Measurements from ENCODE around the gene NSDHL.
"Not testable (repeated sequence)": the region's sequence is repeated elsewhere in the genome, so short reads cannot be mapped to it uniquely, and the experiment has no call there.

Gene NSDHL

DNA sequence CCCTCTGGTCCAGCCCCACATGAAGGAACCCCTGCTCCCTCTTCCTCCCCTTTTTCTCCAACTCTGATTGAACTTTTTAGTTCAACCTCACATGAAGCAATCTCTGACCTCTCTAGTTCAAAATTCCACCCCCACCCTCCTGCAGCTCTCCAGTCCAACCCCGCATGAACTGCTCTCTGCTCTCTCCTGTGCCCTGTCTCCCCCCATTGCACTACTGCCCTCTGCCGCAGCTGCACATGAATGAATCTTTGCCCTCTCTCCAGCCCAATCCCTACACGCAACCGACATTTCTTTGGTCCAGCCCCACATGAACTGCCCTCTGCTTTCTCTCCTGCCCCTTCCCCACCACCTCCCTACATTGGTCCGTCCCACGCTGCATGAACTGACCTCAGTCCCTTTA lies 7.2 kb upstream of the NSDHL start:
- no peaks in the 10 kb centered on the region for H3K36me3 Mint-ChIP-seq (ENCODE audit: low read depth)
- H3K4me3 Mint-ChIP-seq = no peak overlapping the region
- intact Hi-C loops (cut with micrococcal nuclease) = no loop called here
- H3K27ac Mint-ChIP-seq = no peak overlapping the region
- no peaks in the 10 kb centered on the region for H3K4me1 Mint-ChIP-seq (ENCODE audit: low read depth)
- no peaks in the 10 kb centered on the region for H3K9me3 Mint-ChIP-seq
- H3K27me3 Mint-ChIP-seq = peaks cover 6% of the 10 kb centered on the region

DNA sequence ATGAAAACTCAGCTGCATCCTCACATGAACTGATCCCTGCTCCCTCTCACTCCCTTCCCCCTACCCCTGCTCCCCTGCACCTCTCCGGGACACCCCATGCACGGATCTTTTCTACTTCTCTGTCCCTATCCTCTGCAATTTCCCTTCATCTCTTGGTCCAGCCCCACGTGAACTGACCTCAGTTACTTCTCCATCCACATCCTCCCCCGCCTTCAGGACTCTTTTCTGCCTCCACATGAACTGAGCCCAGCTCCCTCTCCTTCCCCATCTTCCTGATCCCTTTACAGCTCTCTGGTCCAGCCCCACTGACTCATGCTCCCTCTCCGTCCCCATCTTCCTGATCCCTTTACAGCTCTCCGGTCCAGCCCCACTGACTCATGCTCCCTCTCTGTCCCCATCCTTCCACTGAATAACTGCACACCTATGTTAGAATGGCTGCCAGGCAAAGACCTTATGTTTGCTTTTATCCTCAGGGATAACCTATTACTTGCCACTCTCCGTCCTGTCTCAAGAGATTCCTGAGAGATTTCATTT lies 6.0 kb upstream of the NSDHL start:
- Mint-ChIP-seq H3K9me3 (no peaks in the 10 kb centered on the region), H3K27me3 (peaks cover 6% of the 10 kb centered on the region), H3K4me1 (ENCODE audit: low read depth) (peaks cover 1% of the 10 kb centered on the region), H3K27ac (no peak overlapping the region), H3K4me3 (no peak overlapping the region), H3K36me3 (ENCODE audit: low read depth) (no peaks in the 10 kb centered on the region)
- intact Hi-C loops (cut with micrococcal nuclease) = no loop called here

DNA sequence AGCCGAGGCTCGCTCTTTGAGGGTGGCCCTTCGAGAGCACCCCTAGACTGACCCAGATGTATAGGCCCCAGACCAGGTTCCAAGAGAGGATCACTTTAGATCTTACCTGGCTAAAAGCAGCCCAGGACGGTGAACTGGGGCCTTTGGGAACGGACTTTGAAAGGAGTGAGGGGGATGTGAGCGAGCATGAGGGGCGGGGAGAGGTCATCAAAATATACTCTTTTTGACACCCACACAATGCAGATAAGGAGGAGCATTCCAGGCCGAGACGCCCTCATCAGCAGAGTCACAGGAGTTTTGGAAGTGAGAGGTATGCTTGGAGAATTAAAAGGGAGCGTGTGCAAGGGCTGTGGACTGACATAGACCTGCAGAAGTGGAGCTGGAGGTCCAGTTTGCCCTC lies 528 bp downstream of the NSDHL start:
- no peaks in the 10 kb centered on the region for H3K9me3 Mint-ChIP-seq
- H3K36me3 Mint-ChIP-seq (ENCODE audit: low read depth) = peaks cover 47% of the 10 kb centered on the region
- H3K4me1 Mint-ChIP-seq (ENCODE audit: low read depth) = peaks cover 33% of the 10 kb centered on the region
- no peaks in the 10 kb centered on the region for H3K27me3 Mint-ChIP-seq
- intact Hi-C loops (cut with micrococcal nuclease) = loop anchor here (10.0 kb wide), 1 partner anchor 83 kb away; no protein-coding TSS in a partner anchor
- H3K27ac Mint-ChIP-seq = peak overlapping the region; percentile 92
- H3K4me3 Mint-ChIP-seq = peak overlapping the region; percentile 89

DNA sequence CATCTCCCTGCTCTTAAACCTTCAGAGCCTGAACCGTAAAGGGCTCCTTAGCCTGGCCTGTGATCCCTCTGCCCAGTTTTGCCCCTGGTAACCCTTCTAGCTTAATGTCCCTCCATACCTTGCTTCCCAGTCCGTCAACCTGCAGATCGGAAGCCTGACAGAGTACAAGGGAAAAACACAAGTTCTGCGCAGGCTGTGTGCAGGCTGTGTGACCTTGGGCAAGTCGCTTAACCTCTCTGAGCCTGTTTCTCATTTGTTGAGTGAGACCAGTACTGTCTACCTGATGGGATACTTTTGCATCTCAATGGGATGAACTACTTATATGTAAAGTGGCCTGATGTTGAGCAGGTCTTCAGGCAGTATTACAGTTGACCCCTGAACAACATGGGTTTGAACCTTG lies 1.7 kb downstream of the NSDHL start:
- intact Hi-C loops (cut with micrococcal nuclease) = loop anchor here (10.0 kb wide), 1 partner anchor 82 kb away; no protein-coding TSS in a partner anchor
- peak overlapping the region; percentile 92 for H3K27ac Mint-ChIP-seq
- H3K4me1 Mint-ChIP-seq (ENCODE audit: low read depth) = peaks cover 33% of the 10 kb centered on the region
- peak overlapping the region; percentile 89 for H3K4me3 Mint-ChIP-seq
- no peaks in the 10 kb centered on the region for H3K27me3 Mint-ChIP-seq
- peaks cover 47% of the 10 kb centered on the region for H3K36me3 Mint-ChIP-seq (ENCODE audit: low read depth)
- H3K9me3 Mint-ChIP-seq = no peaks in the 10 kb centered on the region

DNA sequence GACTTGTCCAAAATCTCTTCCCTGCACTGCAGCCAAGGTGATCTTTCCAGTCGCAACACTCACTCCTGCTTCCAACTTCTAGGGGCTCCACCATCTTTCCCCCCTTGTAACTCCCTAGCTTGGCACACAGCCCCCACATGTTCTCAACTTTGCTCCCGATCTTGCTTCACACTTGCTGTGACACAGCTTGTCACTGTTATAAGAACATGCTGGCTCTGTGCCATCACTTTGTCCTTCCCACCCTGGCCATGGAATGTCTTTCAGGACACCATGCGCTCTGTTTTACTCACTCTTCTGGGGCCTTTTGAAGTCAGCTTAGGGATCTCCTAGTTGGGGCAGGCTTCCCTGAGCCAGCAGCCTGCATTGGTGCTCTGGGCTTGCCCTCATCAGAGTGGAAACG lies 2.5 kb downstream of the NSDHL start:
- intact Hi-C loops (cut with micrococcal nuclease) = loop anchor here (10.0 kb wide), 1 partner anchor 81 kb away; no protein-coding TSS in a partner anchor
- Mint-ChIP-seq H3K9me3 (no peaks in the 10 kb centered on the region), H3K4me3 (no peak overlapping the region), H3K36me3 (ENCODE audit: low read depth) (peaks cover 51% of the 10 kb centered on the region), H3K27me3 (no peaks in the 10 kb centered on the region), H3K4me1 (ENCODE audit: low read depth) (peaks cover 39% of the 10 kb centered on the region), H3K27ac (no peak overlapping the region)

DNA sequence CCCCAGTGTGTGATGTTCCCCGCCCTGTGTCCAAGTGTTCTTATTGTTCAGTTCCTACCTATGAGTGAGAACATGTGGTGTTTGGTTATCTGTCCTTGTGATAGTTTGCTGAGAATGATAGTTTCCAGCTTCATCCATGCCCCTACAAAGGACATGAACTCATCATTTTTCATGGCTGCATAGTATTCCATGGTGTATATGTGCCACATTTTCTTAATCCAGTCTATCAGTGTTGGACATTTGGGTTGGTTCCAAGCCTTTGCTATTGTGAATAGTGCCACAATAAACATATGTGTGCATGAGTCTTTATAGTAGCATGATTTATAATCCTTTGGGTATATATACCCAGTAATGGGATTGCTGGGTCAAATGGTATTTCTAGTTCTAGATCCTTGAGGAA lies 4.6 kb downstream of the NSDHL start:
- not testable (repeated sequence) for H3K27me3 Mint-ChIP-seq, H3K4me3 Mint-ChIP-seq, H3K9me3 Mint-ChIP-seq, H3K27ac Mint-ChIP-seq
- intact Hi-C loops (cut with micrococcal nuclease) = loop anchor here (10.0 kb wide), 1 partner anchor 79 kb away; no protein-coding TSS in a partner anchor
- peaks cover 41% of the 10 kb centered on the region for H3K4me1 Mint-ChIP-seq (ENCODE audit: low read depth)
- H3K36me3 Mint-ChIP-seq (ENCODE audit: low read depth) = peaks cover 50% of the 10 kb centered on the region

DNA sequence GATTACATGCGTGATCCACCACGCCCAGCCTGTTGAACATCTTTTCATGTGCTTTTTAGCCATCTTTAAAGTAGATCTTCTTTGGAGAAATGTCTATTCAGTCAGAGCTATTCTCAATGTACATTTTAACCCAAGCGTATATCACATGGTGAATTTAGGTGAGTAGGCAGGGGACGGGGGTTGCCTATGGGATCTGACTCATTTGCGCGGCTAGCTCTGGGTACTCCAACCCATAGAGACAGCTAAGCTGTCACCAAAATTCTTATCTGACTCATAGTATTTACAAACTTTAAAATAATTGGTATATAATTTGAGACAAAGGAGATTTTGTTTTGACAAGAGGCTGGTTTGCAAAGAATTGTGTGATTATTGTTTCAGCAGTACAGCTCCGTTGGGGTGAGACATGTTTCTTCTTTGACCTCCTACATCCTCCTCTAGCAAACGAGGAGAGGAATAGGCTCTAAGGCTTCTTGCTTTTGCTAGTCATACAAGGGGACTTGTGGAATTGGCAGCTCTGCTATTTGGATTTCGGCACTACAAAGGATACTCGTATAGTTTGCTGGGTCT lies 12.0 kb downstream of the NSDHL start:
- Mint-ChIP-seq H3K9me3 (no peaks in the 10 kb centered on the region), H3K4me1 (ENCODE audit: low read depth) (peaks cover 19% of the 10 kb centered on the region), H3K27ac (no peak overlapping the region), H3K27me3 (no peaks in the 10 kb centered on the region), H3K4me3 (no peak overlapping the region), H3K36me3 (ENCODE audit: low read depth) (peaks cover 28% of the 10 kb centered on the region)
- intact Hi-C loops (cut with micrococcal nuclease) = no loop called here

DNA sequence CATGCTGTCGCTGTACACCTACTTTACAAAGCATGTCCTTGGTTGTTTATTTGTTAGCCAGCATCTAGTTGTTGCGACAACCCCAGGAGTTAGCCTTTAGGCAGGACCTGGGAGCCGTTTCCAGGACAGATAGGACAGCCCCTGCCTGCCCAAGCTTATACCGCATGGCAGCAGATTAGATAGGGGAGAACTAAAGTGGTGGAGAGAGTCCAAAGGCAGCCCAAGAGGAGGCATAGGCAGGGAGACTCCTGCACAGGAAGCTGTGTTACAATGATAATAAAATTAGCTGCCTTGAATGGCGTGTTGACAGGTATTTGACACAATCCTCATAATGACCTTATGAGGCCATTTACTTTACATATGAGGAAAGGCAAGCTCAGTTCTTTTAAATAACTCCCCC lies 13.0 kb downstream of the NSDHL start:
- Mint-ChIP-seq H3K27ac (no peak overlapping the region), H3K9me3 (no peaks in the 10 kb centered on the region), H3K27me3 (no peaks in the 10 kb centered on the region), H3K4me1 (ENCODE audit: low read depth) (peaks cover 9% of the 10 kb centered on the region), H3K36me3 (ENCODE audit: low read depth) (peaks cover 31% of the 10 kb centered on the region), H3K4me3 (no peak overlapping the region)
- intact Hi-C loops (cut with micrococcal nuclease) = no loop called here

DNA sequence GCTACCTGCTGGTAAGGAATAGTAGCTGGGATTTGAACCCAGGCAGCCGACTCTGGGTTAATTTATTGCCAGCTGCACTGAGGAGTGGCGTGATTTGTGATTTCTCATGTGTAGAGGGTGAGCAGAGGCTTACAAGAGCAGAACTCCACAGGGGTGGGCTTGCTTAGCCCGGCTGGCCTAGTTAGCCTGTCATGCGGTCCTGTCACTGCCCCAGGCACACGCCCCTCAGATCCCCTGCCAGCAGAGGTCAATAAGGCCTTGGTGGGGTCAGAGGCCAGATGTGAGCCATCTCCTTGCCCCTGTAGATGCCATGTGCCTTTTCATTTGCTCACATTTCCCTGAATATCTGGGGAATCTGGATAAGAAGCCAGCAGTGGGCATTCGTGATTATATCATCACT lies 13.4 kb downstream of the NSDHL start:
- H3K36me3 Mint-ChIP-seq (ENCODE audit: low read depth) = peaks cover 35% of the 10 kb centered on the region
- peaks cover 6% of the 10 kb centered on the region for H3K4me1 Mint-ChIP-seq (ENCODE audit: low read depth)
- H3K27me3 Mint-ChIP-seq = no peaks in the 10 kb centered on the region
- intact Hi-C loops (cut with micrococcal nuclease) = no loop called here
- H3K27ac Mint-ChIP-seq = no peak overlapping the region
- H3K4me3 Mint-ChIP-seq = no peak overlapping the region
- H3K9me3 Mint-ChIP-seq = no peaks in the 10 kb centered on the region

DNA sequence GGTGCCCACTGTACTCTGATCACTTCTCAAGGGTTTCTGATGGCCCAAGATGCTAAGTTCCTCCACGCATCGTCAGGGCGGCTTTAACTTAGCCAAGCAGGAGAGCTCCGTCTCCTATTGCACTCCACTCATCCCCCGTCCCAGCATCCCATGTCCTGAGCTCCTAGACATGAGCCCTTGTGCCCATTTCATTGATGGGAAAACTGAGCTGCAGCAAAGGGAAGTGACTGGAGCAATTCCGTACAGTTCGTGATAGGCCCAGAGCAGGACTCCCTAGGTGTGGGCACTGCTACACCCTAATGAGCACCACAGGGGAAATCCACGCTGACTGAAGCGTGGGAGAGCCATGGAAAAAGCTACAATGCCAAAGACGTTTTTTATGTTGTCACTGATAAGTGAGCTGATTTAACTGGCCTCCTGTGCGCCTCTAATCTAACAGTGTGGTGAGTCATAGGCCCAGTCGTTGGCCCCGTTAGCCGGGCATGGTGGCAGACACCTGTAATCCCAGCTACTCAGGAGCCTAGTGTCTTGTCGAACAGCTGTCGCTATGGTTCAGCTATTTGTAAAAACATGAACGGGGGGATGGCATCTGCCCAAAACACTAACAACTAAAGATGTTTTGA lies 14.9 kb downstream of the NSDHL start:
- Mint-ChIP-seq H3K27me3 (no peaks in the 10 kb centered on the region), H3K36me3 (ENCODE audit: low read depth) (peaks cover 50% of the 10 kb centered on the region), H3K27ac (no peak overlapping the region), H3K4me1 (ENCODE audit: low read depth) (peaks cover 6% of the 10 kb centered on the region), H3K4me3 (no peak overlapping the region), H3K9me3 (no peaks in the 10 kb centered on the region)
- intact Hi-C loops (cut with micrococcal nuclease) = no loop called here

DNA sequence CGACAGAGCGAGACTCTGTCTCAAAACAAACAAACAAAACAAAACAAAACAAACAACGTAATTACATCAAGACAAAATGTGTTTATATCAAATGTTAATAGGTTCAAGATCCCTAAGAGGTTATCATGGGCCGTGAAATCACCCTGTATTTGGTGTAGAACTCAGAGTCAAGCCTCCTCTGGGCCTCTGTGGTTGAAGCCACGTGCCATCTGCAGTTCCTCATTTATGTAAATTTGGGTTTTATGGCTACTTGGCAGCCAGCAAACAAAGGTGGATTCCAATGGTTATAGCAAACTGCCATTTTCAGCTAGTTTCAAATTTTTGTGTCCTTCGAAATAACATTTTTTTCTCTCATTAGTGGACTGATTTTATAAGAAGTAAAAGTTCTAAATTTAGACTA lies 16.4 kb downstream of the NSDHL start:
- H3K27ac Mint-ChIP-seq = no peak overlapping the region

DNA sequence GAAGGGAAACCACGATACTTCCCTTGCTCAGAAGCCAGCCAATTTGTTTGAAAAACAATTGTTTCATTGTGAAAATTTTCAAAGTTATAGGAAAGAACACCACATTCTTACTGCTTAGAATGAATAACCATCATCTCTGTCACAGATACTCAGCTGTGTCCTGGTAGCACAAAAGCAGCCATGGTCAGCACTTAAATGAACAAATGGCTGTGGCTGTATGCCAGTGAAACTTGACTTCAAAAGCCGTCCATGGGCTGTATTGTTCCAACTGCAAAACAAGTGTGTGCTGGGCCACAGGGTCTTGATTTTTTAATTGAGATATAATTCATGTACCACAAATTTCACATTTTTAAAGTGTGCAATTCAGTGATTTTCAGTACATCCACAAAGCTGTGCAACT lies 19.6 kb downstream of the NSDHL start:
- Mint-ChIP-seq H3K4me1 (ENCODE audit: low read depth) (no peaks in the 10 kb centered on the region), H3K9me3 (no peaks in the 10 kb centered on the region), H3K4me3 (no peak overlapping the region), H3K36me3 (ENCODE audit: low read depth) (peaks cover 87% of the 10 kb centered on the region), H3K27me3 (no peaks in the 10 kb centered on the region), H3K27ac (no peak overlapping the region)
- intact Hi-C loops (cut with micrococcal nuclease) = no loop called here

More for the DNA sequence above, 16.4 kb downstream of the NSDHL start:
- no peak overlapping the region for H3K4me3 Mint-ChIP-seq
- no peaks in the 10 kb centered on the region for H3K9me3 Mint-ChIP-seq
- H3K27me3 Mint-ChIP-seq = no peaks in the 10 kb centered on the region
- peaks cover 58% of the 10 kb centered on the region for H3K36me3 Mint-ChIP-seq (ENCODE audit: low read depth)
- H3K4me1 Mint-ChIP-seq (ENCODE audit: low read depth) = peaks cover 6% of the 10 kb centered on the region
- intact Hi-C loops (cut with micrococcal nuclease) = no loop called here

DNA sequence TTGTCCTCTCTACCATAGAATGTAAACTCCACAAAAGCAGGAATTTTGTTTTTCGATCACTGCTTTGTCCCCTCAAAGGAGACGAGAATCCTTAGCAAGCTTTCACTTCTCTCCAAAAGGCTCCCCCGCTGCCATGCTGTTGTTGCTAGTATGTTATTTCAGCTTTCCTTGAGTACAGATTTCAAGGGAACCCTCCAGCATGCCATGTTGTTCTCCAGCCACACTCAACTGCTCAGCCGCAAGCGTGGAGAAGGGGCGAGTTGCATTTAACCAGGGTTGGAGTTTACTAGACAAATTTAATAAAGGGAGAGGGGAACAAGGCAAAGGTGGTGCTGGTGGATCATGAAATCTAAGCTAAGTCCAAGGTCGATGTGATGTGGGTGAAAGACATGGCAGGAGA lies 23.1 kb downstream of the NSDHL start:
- intact Hi-C loops (cut with micrococcal nuclease) = no loop called here
- no peaks in the 10 kb centered on the region for H3K4me1 Mint-ChIP-seq (ENCODE audit: low read depth)
- H3K4me3 Mint-ChIP-seq = no peak overlapping the region
- H3K27ac Mint-ChIP-seq = no peak overlapping the region
- H3K27me3 Mint-ChIP-seq = no peaks in the 10 kb centered on the region
- H3K36me3 Mint-ChIP-seq (ENCODE audit: low read depth) = peaks cover 88% of the 10 kb centered on the region
- H3K9me3 Mint-ChIP-seq = no peaks in the 10 kb centered on the region

DNA sequence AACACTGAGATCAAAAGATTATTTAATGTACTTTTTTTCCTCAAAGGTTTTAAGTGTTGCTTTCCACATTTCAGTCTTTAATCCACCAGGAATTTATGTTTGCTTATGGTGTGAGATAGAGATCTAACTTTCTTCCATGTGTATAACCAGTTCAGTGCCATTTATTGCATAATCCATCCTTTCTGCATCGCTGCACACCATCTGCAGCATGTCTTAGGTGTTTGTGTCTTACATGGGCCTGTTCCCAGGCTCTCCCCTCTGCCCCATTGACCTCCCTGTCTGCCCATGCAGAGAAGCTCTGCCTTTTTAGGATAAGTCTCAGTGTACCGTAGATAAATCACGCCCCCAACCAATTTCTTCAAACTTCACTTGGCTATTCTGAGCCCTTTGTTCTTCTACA lies 30.3 kb downstream of the NSDHL start:
- peaks cover 90% of the 10 kb centered on the region for H3K36me3 Mint-ChIP-seq (ENCODE audit: low read depth)
- no peaks in the 10 kb centered on the region for H3K4me1 Mint-ChIP-seq (ENCODE audit: low read depth)
- H3K4me3 Mint-ChIP-seq = no peak overlapping the region
- no peaks in the 10 kb centered on the region for H3K9me3 Mint-ChIP-seq
- H3K27ac Mint-ChIP-seq = no peak overlapping the region
- no peaks in the 10 kb centered on the region for H3K27me3 Mint-ChIP-seq
- intact Hi-C loops (cut with micrococcal nuclease) = no loop called here

DNA sequence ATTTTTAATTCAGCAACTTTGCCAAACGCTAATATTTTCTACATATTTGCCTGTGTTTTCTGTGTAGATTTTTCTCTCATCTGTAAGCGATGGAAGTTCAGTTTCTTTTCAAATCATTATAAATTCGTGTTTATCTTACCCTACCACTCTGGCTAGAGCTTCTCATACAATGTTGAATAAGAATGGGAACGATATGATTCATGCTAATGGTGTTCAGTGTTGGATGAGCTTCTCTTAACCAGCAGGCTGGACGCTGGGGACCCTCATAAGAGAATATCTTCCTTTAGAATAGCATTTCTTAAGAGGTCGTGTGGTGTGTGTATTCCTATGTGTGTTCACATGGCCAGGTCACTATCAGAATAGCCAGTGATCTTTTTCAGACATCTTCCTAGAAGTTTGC lies 31.0 kb downstream of the NSDHL start:
- intact Hi-C loops (cut with micrococcal nuclease) = no loop called here
- Mint-ChIP-seq H3K27ac (no peak overlapping the region), H3K4me3 (no peak overlapping the region), H3K36me3 (ENCODE audit: low read depth) (peaks cover 94% of the 10 kb centered on the region), H3K27me3 (no peaks in the 10 kb centered on the region), H3K9me3 (no peaks in the 10 kb centered on the region), H3K4me1 (ENCODE audit: low read depth) (no peaks in the 10 kb centered on the region)

All from dendritic cell treated with granulocyte-macrophage colony-stimulating factor and Interleukin-4, amounts not matched to agents 40 ng/mL and 50 ng/mL, for 4 days (primary cell).